IPS DF 19.7 (cell line): Measurements from ENCODE around the gene NUP210L.
"Not testable (repeated sequence)": the region's sequence is repeated elsewhere in the genome, so short reads cannot be mapped to it uniquely, and the experiment has no call there.

ENCODE experiments used
- DNase-seq: peaks from one replicate; pipeline ENCODE4 v3.0.0-alpha.2; 2013; ENCODE audit warnings: low read depth, low spot score

The NUP210L gene

GRCh38 chr1:153995202-153995601, 159.7 kb downstream of the NUP210L start:
- no peak for DNase-seq

GRCh38 chr1:153991806-153992205, 163.1 kb downstream of the NUP210L start:
- no peak for DNase-seq

GRCh38 chr1:153991151-153991630, 163.7 kb downstream of the NUP210L start:
- no peak for DNase-seq

GRCh38 chr1:153990468-153991150, 164.3 kb downstream of the NUP210L start, which contains the start of gene RPS27:
RPS27 (plus strand) TSS chr1:153990762; CDS start chr1:153990797, 35 bp downstream.
- peak; percentile 96 for DNase-seq

- no peak for DNase-seq
Measured at GRCh38 chr1:153987621-153988020, 167.3 kb downstream of the NUP210L start.

- no peak for DNase-seq
Measured at GRCh38 chr1:153985941-153986761, 168.7 kb downstream of the NUP210L start, which contains the start of gene RAB13. RAB13 (minus strand) TSS chr1:153986339; CDS start chr1:153986236, 103 bp downstream.

GRCh38 chr1:153985341-153985912, 169.4 kb downstream of the NUP210L start:
- no peak for DNase-seq

GRCh38 chr1:153984123-153984894, 170.6 kb downstream of the NUP210L start:
- no peak for DNase-seq

GRCh38 chr1:153981735-153982134, 173.1 kb downstream of the NUP210L start:
- DNase-seq: not testable (repeated sequence)

- not testable (repeated sequence) for DNase-seq
Measured at GRCh38 chr1:153979091-153979490, 175.8 kb downstream of the NUP210L start.

- DNase-seq: no peak
Measured at GRCh38 chr1:153978274-153978909, 176.5 kb downstream of the NUP210L start.

- no peak for DNase-seq
Measured at GRCh38 chr1:153977250-153978240, 177.3 kb downstream of the NUP210L start, which contains the start of gene JTB. JTB (minus strand) TSS chr1:153977674; CDS start chr1:153977252, 422 bp downstream.

GRCh38 chr1:153976819-153977249, 178.0 kb downstream of the NUP210L start:
- DNase-seq: no peak

- DNase-seq: no peak
Measured at GRCh38 chr1:153973525-153973924, 181.3 kb downstream of the NUP210L start.

GRCh38 chr1:153973071-153973470, 181.8 kb downstream of the NUP210L start:
- no peak for DNase-seq

GRCh38 chr1:153970346-153970745, 184.5 kb downstream of the NUP210L start:
- DNase-seq: no peak

GRCh38 chr1:153968972-153969371, 185.9 kb downstream of the NUP210L start:
- no peak for DNase-seq

GRCh38 chr1:153968408-153968807, 186.5 kb downstream of the NUP210L start:
- no peak for DNase-seq

- no peak for DNase-seq
Measured at GRCh38 chr1:153968000-153968363, 186.9 kb downstream of the NUP210L start.
